OCI-LY7 (cell line): ENCODE measurements around the gene TMEM223. TPM values are rescaled to one million over a fixed set of nuclear protein-coding genes. Genes with fewer than 3 reads are reported as not detected.

Experiments
- BruUV-seq: library from RNA; stranded (reverse); fragments of 400-500 nt; replicated peaks from 2 replicates; lab custom pipeline; 2021; lab: Mats Ljungman, UMichigan
- CTCF ChIA-PET: fragments of 300-600 bp; sonication (Branson Sonifier 250); formaldehyde crosslinking; loops from one replicate; lab custom pipeline; 2022; ENCODE audit warnings: antibody characterized with exemption; ENCODE audit not compliant: unreplicated experiment; lab: Charles Lee
- POLR2A ChIA-PET: fragments of 300-600 bp; sonication (Branson Sonifier 250); formaldehyde crosslinking; loops from one replicate; lab custom pipeline; 2022; ENCODE audit warnings: antibody characterized with exemption; lab: Charles Lee
- DNase-seq: peaks from one replicate; pipeline ENCODE4 v3.0.0-alpha.2; 2015; ENCODE audit warnings: low spot score
- H2AFZ ChIP-seq: fragments of 200-600 bp; sonication (generic), shearing (Covaris generic); 2 replicates; pipeline ENCODE4 v1.6.1; 2014; ENCODE audit warnings: mild to moderate bottlenecking, antibody characterized with exemption, low read length, moderate library complexity
- H3K27ac ChIP-seq: fragments of 200-600 bp; sonication (generic); 2 replicates; pipeline ENCODE4 v1.5.1; 2014; ENCODE audit warnings: mixed run types, low read depth, mild to moderate bottlenecking, moderate library complexity, low read length, inconsistent platforms; ENCODE audit not compliant: poor library complexity, severe bottlenecking
- H3K36me3 ChIP-seq: fragments of 200-600 bp; sonication (generic); 2 replicates; pipeline ENCODE4 v1.6.1; 2014; ENCODE audit warnings: mild to moderate bottlenecking, antibody characterized with exemption, low read length, moderate library complexity, mixed read lengths; ENCODE audit not compliant: insufficient read depth
- H3K4me1 ChIP-seq: fragments of 200-600 bp; sonication (generic); 2 replicates; pipeline ENCODE4 v1.5.1; 2014; ENCODE audit warnings: mild to moderate bottlenecking, low read length; ENCODE audit not compliant: insufficient read depth, poor library complexity, severe bottlenecking
- H3K4me2 ChIP-seq: fragments of 200-600 bp; sonication (generic); 2 replicates; pipeline ENCODE4 v1.6.1; 2014; ENCODE audit warnings: mild to moderate bottlenecking, low read length
- H3K4me3 ChIP-seq: fragments of 200-600 bp; sonication (generic); 2 replicates; pipeline ENCODE4 v1.5.1; 2014; ENCODE audit warnings: mild to moderate bottlenecking, low read depth, low read length; ENCODE audit not compliant: poor library complexity, severe bottlenecking
- H3K79me2 ChIP-seq: fragments of 200-600 bp; sonication (generic); 2 replicates; pipeline ENCODE4 v1.6.1; 2016; ENCODE audit warnings: low read depth, mild to moderate bottlenecking, low read length, moderate library complexity, mixed read lengths; ENCODE audit not compliant: insufficient read depth
- H3K9me2 ChIP-seq: fragments of 200-600 bp; sonication (generic); 2 replicates; pipeline ENCODE4 v1.6.1; 2016; ENCODE audit warnings: mild to moderate bottlenecking, low read length, mixed read lengths; ENCODE audit not compliant: insufficient read depth
- H3K9me3 ChIP-seq: fragments of 200-600 bp; sonication (generic); 2 replicates; pipeline ENCODE4 v1.6.1; 2014; ENCODE audit warnings: mild to moderate bottlenecking, mixed run types, low read length, mixed read lengths
- H4K20me1 ChIP-seq: fragments of 200-600 bp; sonication (generic); 2 replicates; pipeline ENCODE4 v1.6.1; 2014; ENCODE audit warnings: mild to moderate bottlenecking, antibody characterized with exemption, low read length, moderate library complexity, mixed read lengths; ENCODE audit not compliant: insufficient read depth
- CTCF ChIP-seq: fragments of 200-600 bp; sonication (generic); conservative IDR thresholded peaks from 2 replicates; pipeline ENCODE4 v1.5.1; 2014; ENCODE audit warnings: mild to moderate bottlenecking, antibody characterized with exemption, low read length, moderate library complexity, mixed read lengths
- EZH2phosphoT487 ChIP-seq: fragments of 200-600 bp; sonication (generic); IDR thresholded peaks from 2 replicates; pipeline ENCODE4 v1.6.1; 2018; ENCODE audit warnings: low read depth, borderline replicate concordance, mild to moderate bottlenecking, mixed run types, antibody characterized with exemption, low read length, moderate library complexity, mixed read lengths
- intact Hi-C: fragments of 100-400 bp; cut with micrococcal nuclease; formaldehyde crosslinking; loops from one replicate; pipeline ENCODE4 v1.10.0; 2022; ENCODE audit not compliant: unreplicated experiment
- total RNA-seq, 2 experiments: library from RNA; depleted of rRNA in 1 of 2; stranded (reverse); fragments of >200 nt in 1 of 2; shearing (Covaris generic) in 1 of 2; gene quantifications; 2 replicates each; pipeline ENCODE4 v1.2.3, GENCODE V29; 2014 to 2022

The TMEM223 gene
- total RNA-seq, 2 experiments from 2014 or later = 24.4 to 42.9 TPM

GRCh38 chr11:62804310-62805075, 12.7 kb upstream of the TMEM223 start:
- BruUV-seq = TSS peak; percentile 79
- Histone ChIP-seq H3K4me1 (peaks cover 31% of the 10 kb centered on the region), H3K4me3 (peak overlapping the region; percentile 89), H3K9me3 (no peaks in the 10 kb centered on the region), H3K9me2 (no peaks in the 10 kb centered on the region), H3K79me2 (peaks cover 23% of the 10 kb centered on the region), H4K20me1 (peaks cover 8% of the 10 kb centered on the region; the same call in 1 of the 2 replicates), H3K4me2 (peak overlapping the region; percentile 98), H3K36me3 (peaks cover 40% of the 10 kb centered on the region), H2AFZ (no peak overlapping the region), H3K27ac (peak overlapping the region; percentile 77)
- TF ChIP-seq CTCF = no peak
- no peak for TF ChIP-seq EZH2phosphoT487
- ChIA-PET POLR2A (interaction anchor here (1.0 to 1.4 kb wide), 5 partner anchors 10 to 77 kb away, joined by 3 to 5 read pairs (median 3); partner anchors contain the start of gene HNRNPUL2), CTCF (no interaction called here)
- intact Hi-C loops = loop anchor here (1.0 to 2.0 kb wide), 3 partner anchors 18 to 58 kb away; partner anchors contain the start of genes TMEM179B and WDR74
- DNase-seq = peak; percentile 44

DNA sequence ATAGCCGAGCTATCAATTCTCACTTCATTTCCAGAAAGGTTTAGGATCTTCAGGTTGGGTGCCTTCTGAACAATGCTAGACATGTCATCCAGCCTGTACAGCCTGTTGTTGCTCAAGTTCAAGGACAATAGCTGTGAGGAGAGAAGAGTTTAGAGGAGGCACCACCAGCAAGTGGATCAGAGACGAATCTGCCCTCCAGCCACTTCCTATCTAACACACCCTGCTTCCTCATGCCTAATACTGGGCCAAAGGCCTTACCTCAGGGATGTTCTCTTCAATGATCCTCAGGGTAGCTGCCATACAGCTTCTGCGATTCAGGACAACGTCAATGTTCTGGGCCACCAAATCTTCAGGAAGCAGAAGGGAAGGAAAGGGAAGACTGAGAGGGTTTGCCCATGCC, 9.3 kb upstream of the TMEM223 start:
- ChIA-PET CTCF (no interaction called here), POLR2A (no interaction called here)
- H3K9me2 ChIP-seq = no peaks in the 10 kb centered on the region
- no peak overlapping the region for H2AFZ ChIP-seq
- BruUV-seq = no TSS peak
- peaks cover 9% of the 10 kb centered on the region for H3K4me1 ChIP-seq
- DNase-seq = no peak
- no peak overlapping the region for H3K27ac ChIP-seq
- H4K20me1 ChIP-seq = peaks cover 8% of the 10 kb centered on the region; the same call in 1 of the 2 replicates
- intact Hi-C loops = no loop called here
- no peak overlapping the region for H3K4me3 ChIP-seq
- peaks cover 73% of the 10 kb centered on the region for H3K36me3 ChIP-seq
- no peak overlapping the region for H3K4me2 ChIP-seq
- peaks cover 20% of the 10 kb centered on the region for H3K79me2 ChIP-seq
- TF ChIP-seq EZH2phosphoT487 (no peak), CTCF (no peak)
- H3K9me3 ChIP-seq = no peaks in the 10 kb centered on the region

DNA sequence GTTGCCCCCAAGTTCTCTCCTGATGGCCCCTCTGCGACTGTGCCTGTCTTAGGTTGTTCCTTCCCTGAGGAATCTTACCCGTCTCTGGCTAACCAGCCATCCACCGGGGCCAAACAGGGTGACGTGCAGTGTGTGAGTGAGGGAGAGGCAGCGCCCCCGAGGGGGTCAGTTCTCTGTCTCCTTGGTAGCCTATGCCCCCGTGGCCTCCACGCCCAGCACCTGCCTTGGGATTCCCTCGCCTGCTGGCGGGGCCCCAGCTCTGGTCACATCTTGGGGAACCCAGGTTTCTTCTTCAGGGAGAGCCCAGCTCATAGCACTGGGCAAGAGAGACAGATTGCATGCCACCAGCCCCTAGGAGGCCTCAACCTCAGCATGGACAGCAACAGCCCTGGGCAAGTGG, 7.7 kb upstream of the TMEM223 start:
- H3K36me3 ChIP-seq = peaks cover 89% of the 10 kb centered on the region
- CTCF ChIA-PET = no interaction called here
- POLR2A ChIA-PET = no interaction called here

More for the DNA sequence above, 7.7 kb upstream of the TMEM223 start:
- H3K4me1 ChIP-seq = peaks cover 7% of the 10 kb centered on the region
- no peak for DNase-seq
- no peak overlapping the region for H3K4me2 ChIP-seq
- H3K9me2 ChIP-seq = no peaks in the 10 kb centered on the region
- no peak overlapping the region for H3K4me3 ChIP-seq
- intact Hi-C loops = no loop called here
- H3K9me3 ChIP-seq = no peaks in the 10 kb centered on the region
- peaks cover 14% of the 10 kb centered on the region for H3K79me2 ChIP-seq
- no peak for TF ChIP-seq CTCF
- H4K20me1 ChIP-seq = peaks cover 5% of the 10 kb centered on the region; the same call in 1 of the 2 replicates
- no TSS peak for BruUV-seq
- H2AFZ ChIP-seq = no peak overlapping the region
- H3K27ac ChIP-seq = no peak overlapping the region
